ENCODE results near the gene FBXL22.
"Not testable (repeated sequence)": the region's sequence is repeated elsewhere in the genome, so short reads cannot be mapped to it uniquely, and the experiment has no call there.

The FBXL22 gene

DNA sequence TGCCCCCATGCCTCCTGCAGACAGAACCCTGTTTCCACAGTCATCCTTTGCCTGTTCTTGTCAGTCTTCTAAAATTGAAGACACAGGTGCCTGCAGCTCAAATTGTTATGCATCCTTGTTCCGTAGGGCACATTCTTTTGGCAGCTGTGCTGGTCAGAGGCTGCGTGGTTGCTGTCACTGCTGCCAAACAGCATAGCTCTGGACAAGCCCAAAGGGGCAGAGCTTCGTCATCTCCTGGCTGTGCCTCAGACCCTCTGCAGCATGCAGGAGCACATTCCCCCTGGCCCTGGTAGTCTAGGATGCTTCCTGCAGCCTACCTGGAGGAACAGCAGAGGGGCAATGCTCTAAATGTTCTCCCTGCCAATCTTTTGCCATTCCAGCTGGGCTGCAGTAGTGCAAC is 2.1 kb upstream of the FBXL22 start:
- DNase-seq, result no peak

DNA sequence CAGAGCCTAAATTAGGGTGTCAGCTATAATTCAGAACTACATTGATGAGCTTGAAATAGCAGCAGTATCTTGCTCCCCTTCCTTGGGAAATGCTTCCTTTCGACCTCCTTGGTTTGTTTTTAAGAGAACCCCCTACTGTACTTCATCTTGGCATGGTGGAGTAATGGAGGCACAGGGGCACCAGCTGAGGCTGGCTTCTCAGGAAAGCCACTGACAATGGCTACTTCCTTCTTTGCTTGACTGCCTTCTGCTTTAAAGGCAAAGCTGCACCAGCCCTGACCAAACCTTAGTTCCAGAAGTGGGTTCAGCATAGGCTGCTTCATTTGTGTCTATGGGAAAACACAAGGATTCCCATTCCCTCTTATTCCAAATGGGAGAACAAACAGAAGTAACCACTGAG is 1.5 kb upstream of the FBXL22 start:
- no peak for DNase-seq

DNA sequence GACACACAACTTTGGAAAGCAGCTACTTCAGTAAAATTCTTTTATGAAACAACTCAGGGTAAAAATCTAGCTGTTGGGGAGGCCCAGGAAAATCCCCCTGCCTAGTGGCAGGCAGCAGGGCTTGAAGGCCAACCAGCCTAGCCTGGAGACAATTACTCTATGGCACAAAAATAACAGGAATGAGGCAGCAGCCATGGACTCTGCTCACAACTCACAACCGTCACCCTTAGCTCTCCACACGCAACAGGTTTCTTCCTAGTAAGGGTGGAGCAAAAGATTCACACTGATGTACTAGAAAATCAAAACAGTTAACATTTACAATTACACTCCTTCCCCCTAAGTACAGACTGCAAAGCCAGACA is 530 bp upstream of the FBXL22 start:
- DNase-seq, result no peak

DNA sequence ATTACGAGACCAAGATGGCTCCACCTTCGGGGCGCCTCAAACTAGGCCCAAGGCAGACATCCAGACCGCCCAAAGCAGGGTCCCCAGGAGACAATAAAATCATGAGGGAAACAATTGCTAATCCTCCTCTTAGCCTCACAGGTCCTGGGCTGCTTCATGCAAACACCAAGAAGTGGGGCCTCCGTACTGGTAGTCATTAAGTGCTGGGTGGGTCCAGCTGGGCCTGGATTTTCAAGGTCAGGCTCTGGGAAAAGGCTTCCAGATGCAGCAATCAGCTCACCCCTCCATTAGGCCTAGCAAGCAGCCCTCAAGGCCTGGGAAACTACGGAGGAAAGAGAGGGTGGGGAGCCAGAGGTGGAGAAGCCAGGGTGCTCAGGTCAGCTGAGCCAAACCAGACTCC is 634 bp downstream of the FBXL22 start:
- DNase-seq, result no peak

DNA sequence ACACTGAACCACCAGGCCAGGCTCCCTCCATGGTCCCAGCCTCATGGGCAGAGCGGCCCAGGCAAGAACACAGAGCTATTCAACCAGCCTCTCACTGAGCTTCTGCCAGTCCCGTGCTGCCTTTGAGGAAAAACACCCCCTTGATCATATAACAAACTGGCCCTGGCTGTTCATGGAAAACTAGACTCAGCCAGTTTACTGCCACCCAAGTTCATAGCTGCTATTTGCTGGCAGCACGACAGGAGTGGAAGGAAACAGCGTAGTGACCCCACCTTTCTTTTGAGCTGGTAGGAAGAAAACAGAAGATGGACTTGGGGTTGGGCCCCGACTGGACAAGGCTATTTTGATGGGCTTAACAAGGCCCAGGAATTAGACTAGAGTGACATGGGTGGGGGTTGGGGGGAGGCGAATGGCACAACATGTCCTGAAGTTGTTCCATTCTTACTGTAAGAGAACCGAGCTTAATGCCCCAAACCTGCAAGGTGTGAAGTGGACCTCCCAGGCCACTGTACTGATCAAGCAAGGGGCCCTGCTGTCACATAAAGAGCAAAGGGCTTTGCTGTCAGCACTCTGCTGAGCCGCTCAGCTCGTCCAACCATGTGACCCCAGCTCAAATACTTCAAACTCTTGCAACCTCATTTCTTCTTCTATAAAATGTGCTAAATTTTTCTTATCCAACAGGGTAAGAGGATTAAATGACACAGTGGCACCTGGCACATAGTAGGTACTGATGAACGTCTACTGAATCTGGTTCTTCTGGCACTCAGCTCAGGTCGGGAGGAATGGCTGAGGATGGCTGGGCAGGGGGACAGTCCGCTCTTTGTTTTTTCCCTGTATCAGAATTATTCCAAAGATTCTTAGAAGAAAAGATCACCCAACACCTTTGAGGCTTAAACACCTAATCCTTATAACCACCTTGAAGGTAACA is 1.6 kb downstream of the FBXL22 start:
- DNase-seq, result no peak

DNA sequence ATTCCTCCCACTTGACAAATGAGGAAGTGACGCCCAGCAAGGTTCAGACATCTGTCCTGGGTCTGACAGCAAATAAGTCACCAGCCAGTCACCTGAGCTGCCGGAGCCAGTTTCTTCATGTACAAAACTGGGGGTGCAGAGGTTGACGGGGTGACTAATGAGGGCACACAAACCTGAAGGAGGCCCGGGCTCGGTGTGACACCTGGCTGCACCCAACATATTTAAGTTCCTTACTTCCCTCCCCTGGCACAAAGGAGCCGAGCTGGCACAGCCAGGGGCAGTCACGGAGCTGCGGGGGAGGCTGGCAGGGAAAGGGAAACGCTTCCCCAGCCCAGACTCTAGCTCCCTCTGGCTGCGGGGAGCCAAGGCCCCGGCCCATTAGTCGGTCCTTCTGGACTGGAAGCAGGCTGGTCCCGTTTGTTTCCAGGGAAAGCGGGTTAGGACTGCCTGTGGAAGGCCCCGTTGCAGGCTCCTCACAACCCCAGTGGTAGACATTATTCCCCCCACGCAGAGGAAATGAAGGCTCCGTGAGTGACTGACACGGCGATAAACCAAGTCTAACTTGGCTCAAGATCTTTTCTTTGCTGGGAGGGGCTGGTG is 2.3 kb downstream of the FBXL22 start:
- peak; percentile 26 for DNase-seq

DNA sequence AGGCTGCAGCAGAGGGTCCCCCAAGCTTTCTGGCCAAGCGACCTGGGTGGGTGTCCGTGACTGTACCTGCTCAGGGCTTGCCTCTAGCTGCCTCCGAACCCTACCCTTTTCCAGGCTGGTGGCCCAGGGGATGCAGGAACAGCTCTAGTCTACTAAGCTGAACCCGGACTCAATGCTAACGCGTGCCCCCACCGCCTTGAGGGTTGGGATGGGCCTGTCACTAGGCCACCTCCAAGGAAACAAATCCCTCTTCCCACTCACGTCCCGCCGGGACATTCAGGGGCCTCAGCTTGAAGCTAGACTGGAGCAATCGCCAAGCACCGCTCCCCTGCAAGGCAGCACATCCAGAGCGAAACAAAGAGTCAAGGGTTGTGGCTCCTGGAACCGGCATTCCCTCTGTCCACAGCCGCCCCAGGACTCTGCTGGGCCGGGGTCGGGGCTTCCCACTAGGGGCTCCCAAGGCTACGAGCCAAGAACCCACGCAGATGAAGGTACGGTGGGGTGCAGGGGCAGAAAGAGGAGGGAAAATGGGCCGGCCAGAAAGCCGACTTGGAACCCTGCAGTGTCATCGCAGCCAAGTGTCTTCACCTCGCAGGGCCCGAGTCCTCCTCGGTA is 2.9 kb downstream of the FBXL22 start:
- no peak for DNase-seq

DNA sequence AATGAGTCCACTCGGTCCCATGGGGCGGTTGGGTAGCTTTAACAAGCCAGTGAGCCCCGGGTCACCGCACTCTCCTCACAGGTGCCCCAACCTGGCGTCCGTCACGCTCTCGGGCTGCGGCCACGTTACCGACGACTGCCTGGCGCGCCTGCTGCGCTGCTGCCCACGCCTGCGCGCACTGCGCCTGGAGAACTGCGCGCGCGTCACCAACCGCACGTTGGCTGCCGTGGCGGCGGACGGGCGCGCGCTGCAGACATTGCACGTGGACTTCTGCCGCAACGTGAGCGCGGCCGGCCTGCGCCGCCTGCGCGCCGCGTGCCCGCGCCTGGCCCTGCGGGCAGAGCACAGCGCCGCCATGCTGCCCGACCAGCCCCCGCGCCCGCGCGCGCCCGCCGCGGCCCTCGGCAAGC is 3.4 kb downstream of the FBXL22 start:
- peak; percentile 84 for DNase-seq

DNA sequence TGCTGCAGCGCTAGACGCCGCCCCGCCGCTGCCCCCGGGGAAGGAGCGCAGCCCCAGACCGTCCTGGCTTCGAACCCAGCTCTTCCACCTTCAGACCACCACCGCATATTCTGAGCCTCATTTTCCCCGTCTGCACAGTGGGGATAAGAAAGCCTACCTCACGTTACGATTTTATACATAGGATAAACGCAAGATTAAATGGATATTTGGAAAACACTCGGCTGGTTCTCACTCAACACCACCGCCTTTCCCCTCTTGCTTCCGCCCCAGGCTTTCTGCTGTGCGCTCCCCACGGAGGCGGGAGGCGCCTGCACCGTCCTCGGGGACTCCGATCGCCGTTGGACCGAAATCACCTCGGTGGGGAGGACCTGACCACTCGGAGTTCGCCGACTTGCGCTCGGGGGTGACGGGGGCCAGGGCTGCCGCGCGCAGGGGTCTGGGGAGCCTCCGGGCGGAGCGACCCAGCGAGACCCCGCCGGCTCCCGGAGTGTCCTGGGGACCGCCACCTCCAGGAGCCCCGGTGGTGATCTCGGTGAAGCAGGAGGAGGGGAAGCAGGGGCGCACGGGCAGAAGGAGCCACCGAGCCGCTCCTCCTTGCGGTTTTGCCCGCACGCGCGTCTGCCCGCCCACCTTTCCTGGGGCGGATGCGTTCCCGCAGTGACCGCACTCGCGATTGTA is 4.0 kb downstream of the FBXL22 start:
- DNase-seq, result peak; percentile 32

DNA sequence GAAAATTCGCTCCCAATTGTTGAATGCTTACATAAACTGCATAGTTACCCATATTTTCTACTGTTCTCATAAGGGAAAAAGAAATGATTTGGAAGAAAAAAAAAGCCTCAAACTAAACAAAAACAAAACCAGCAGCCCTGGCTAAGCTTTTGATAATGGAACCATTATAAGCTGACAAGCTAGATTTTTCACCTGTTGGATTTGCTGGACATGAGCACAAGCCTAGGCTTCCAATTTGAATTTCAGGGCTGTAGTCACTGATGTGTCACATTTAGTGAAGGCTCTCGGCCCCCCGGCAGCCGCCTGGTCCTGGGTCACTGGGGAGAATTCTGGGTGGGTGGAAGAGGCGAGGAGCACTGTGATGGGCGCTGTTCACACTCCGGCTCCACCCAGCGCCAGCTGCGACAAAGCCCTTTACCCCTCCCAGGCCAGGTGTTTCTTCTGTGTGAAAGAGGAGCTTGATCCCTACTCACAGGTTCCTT is 4.6 kb downstream of the FBXL22 start:
- DNase-seq, result no peak

DNA sequence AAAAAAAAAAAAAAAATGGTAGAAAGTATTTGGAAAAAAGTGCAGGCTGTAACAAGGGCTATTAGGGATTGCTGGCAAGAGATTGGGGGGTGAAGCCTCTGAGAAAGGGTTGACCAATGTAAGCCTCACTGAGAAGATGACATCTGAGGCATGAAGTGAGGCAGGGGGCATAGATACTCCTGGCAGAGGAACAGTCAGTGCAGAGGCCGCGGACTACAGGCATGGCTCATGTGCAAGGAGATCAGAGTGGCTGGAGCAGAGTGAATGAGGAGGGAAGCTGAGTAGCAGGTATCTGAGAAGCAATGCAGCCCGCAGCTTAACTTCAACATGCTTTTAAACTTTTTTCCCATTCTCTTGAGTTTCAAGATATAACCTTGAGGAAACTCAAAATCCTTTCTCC is 5.4 kb downstream of the FBXL22 start:
- no peak for DNase-seq

DNA sequence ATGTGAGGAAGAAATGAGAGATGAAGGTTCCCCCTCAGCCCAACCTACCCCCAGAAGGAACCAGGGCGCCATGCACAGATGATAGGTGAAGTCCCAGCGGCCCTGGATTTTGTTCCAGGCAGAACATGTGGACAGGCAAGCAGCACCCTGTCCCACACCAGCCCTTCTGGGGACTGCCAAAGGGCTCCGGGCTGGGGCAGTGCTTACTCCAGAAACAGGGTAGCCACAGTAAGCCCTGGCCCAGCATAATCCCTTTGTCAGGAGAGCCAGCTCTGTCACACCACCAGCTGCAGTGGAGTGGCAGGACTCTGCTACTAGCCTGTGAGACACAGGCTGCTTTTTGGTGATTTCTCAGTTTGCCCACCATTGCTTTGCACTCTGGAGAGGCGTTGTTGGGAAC is 6.3 kb downstream of the FBXL22 start:
- no peak for DNase-seq

DNA sequence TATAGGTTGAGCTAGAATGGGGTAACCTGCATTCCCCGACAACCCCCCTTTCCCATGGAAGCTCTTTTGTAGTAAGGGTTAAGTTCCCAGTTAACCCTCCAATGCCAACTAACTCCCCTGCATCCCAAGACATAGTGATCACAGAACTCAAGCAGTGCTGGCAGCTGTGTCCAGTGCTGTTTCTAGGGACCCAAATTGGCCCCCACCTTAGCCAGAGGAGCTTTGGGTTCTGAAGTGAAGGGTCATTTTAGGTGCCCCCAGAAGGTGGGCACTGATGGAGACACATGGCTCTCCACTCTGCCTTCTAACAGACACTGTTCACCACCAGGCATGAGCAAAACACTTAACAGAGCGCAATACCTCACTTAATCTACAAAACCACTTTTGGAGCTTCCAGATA is 7.1 kb downstream of the FBXL22 start:
- DNase-seq, result no peak

DNA sequence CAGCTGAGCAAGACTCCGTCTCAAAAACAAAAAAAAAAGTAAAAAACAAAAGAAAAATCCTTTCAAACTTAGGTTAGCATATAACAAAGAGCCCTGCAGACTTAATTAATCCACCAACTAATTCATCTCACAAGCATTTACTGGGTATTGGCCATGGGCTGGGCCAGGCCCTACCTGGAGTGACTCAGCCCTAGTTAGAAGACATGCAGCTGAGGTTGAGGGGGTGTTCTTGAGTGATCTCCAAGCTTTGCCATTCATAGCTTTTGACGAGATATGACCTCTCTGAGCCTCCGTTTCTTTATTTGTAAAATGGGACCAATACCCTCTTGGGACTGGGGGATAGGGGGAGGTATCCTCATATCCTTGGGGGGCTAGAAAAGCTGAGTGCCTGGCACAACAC is 7.8 kb downstream of the FBXL22 start:
- DNase-seq, result no peak

DNA sequence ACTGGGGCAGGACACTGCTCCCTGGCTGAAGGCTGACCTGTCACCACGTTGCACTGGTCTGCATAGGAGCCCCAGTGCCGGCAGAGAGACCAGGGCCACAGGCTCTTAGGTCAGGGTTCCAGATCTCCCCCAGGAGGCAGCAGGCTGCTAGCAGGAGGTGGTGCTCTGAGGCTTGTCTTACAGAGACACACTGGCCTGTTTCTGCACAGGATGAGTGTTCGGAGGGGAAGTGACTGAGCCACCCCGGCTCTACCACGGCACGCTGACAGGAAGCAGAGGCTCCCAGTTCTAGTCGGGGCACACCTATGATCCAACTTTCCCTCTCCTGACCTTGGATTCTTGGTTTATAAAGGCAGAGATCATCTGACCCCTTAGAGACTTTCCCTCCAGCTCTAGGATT is 8.6 kb downstream of the FBXL22 start:
- DNase-seq, result peak; percentile 41

DNA sequence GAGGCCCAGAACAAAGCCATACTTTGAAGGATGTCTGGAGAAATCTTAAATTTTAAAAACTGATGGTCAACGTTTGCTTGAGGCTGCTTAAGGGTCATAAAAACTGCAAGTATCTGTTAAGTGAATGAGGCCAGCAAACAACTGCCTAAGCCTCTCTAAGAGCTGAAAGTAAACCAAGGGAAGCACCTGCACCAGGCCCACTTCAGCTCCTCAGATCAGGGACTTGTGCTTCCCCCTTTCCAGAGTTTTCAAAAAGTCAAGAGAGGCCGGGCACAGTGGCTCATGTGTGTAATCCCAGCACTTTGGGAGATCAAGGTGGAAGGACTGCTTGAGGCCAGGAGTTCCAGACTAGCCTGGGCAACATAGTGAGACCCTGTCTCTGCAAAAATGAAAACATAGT is 9.1 kb downstream of the FBXL22 start:
- DNase-seq, result no peak

DNA sequence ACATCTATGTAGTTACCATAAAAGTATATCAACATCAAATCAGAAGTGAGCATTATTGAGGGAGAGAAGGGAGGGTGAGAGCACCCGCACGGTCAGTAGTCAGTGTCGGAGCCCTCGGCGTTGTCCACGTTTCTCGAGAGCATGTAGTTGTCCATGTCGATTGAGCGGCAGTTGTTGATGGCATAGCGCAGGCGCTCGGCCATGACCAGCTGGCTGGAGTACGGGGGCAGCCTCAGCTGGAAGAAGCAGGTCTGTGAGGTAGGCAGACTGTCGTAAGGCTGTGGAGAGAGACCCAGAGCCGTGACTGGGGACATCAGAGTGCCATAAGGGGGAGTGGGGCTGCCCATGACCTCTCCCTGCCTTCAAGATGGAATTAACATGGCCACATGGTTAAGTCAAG is 11.8 kb downstream of the FBXL22 start:
- DNase-seq, result no peak

DNA sequence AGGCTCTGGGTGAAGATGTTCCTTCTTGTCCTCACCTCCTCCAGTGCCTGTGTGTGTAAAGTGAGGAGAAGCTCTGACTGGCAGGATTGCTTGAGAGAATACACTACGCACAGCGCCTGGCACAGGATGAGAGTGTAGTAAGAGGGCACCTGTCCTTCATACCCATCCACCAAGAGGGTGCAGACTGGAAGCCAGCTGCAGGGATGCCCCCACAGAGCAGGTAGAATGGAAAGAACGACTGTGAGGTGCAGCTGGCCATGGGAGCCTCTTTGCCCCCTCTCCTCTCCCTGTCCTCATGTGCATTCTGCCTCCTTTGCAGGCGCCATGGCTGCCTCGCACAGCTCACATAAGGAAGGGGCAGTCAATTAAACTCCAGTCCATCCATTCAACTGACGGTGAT is 12.3 kb downstream of the FBXL22 start:
- no peak for DNase-seq

DNA sequence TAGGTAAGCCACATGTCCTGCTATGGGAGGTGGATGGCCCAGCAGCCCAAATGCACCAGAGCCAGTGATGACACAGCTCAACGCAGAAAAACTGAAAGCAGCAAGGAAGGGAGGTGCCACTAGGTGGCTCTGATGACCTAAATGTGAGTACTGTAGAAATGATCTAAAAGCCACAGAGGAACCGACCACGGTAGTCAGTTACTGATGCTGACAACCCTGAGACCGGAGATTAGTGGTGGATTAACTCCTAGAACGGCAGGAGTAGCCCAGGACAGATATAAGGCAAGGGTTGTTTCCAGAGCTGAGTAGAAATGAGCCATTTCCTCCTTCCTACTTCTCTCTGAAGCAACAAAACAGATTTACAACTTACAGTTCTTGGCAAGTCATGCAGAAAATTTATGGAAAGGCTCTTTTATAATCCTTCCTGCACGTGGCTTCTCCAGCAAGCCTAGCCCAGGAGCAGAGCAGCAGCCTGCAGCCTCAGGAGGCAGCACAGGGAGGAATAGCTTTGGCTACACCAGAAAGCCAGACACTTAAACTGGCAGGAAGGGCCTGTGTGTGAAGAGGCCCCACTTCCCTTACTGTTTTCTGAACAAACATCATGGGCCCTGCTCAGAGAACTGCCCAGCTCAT is 13.1 kb downstream of the FBXL22 start:
- DNase-seq, result peak; percentile 55

DNA sequence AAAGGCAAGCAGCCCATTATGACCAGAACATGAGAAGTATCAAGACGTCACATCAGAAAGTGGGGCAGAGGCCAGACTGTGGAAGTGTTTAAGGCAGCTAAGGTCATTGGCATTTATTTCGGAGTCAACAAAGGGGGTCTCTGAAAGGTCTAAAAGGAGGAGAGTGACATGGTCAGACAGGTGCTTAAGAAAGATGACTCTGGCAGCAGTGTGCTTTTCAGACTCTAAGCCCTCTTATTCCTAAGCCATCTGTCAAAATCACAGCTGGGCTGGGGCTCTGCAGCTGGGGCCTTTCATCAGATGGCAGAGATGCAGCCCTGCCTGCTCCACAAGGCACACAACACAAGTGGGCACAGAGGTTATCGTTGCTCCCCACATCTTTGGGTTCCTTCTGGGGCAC is 14.0 kb downstream of the FBXL22 start:
- DNase-seq, result no peak

DNA sequence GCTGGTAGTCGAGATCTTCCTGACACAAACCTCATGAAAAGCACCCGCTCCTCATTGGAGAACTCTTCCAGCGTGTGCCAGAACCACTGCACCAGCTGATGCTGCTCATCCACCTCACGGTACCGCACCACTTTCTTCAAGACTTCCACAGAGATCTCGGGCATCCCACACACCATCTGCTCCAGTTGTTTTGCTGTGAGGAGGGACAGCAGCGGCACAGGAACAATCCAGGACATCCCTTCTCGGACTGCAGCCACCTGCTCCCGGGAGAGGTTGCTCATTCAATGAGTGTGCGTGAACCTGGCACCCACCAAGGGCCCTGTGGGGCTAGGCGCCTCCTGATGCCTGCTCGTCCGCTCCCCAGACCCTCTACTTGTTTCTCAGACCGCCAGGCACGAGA is 15.1 kb downstream of the FBXL22 start:
- DNase-seq, result no peak

DNA sequence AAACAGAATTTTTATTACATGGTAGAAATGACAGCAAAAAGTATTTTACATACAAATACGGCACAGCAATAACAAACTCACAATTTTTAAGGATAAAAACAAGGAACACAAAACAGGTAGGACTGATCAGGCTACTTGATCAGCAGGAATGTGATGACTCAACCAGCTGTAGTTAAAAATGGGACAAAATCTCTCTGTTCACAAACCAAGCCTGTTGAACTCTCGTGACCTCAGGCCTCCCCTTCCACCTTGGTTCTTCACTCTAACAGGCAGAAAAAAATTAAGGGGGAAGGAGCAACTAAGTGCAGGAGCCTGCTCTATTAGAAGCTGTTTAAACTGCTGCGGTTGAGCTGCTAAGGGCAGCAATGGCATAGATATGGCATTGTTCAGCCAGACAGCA is 18.7 kb downstream of the FBXL22 start:
- DNase-seq, result no peak

DNA sequence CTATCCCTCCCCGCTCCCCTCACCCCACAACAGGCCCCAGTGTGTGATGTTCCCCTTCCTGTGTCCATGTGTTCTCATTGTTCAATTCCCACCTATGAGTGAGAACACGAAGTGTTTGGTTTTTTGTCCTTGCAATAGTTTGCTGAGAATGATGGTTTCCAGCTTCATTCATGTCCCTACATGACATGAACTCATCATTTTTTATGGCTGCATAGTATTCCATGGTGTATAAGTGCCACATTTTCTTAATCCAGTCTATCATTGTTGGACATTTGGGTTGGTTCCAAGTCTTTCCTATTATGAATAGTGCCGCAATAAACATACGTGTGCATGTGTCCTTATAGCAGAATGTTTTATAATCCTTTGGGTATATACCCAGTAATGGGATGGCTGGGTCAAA is 20.0 kb downstream of the FBXL22 start:
- DNase-seq, result not testable (repeated sequence)

All from activated CD4-positive, alpha-beta T cell treated with anti-CD3 and anti-CD28 coated beads for 1 hour (primary cell).